ENCODE results near the gene RAB10.

DNA sequence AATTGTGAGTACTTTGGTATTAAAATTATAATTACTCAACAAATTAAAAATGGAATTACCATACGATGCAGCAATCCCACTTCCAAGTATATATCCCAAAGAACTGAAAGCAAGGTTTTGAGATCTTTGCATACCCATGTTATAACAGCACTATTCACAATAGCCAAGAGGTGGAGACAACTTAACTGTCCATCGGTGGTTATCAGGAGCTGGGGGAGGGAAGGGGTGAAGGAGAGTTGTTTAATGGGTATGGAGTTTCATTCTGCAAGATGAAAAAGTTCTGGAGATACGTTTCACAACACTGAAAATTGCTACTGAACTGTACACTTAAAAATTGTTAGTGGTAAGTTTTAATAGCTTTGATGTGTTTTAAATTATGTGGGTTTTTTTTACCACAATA is 25.7 kb downstream of the RAB10 start:
- TF ChIP-seq POLR2A (IDR thresholded peaks at IDR 0.05; ENCODE audit: low read length) (no peak), GATA1 (IDR thresholded peaks at IDR 0.05; ENCODE audit: low read depth, low read length) (no peak)
